ENCODE results near the gene FXYD5. TPM values are rescaled to one million over a fixed set of nuclear protein-coding genes. Genes with fewer than 3 reads are reported as not detected.
"Not testable (repeated sequence)": the region's sequence is repeated elsewhere in the genome, so short reads cannot be mapped to it uniquely, and the experiment has no call there.

The FXYD5 gene
- total and polyA plus RNA-seq, 2 donors from 2014 or later = 41.9 to 84.5 TPM

- no peak overlapping the region for H3K4me3 ChIP-seq (ENCODE audit: low read length in 3 of 3)
- peak in 1 of 5 donors; percentile 32 for DNase-seq
- no peak for TF ChIP-seq CTCF (IDR thresholded peaks at IDR 0.05; ENCODE audit: borderline replicate concordance, extremely low read depth, insufficient read depth)
- intact Hi-C loops (cut with DNase I) = no loop called here
- H3K27me3 ChIP-seq (ENCODE audit: control insufficient read depth, insufficient read depth, low read length) = peaks cover 12% of the 10 kb centered on the region
- no peak overlapping the region for H3K9ac ChIP-seq (ENCODE audit: low read length in 3 of 3)
- H3K9me3 ChIP-seq (ENCODE audit: control insufficient read depth in 2 of 3, insufficient read depth in 1 of 3, low read length in 3 of 3) = no peaks in the 10 kb centered on the region
- H3K27ac ChIP-seq (ENCODE audit: low read depth in 2 of 2, low read length in 2 of 2) = no peak overlapping the region
- no peak for FAIRE-seq
- H3K36me3 ChIP-seq (ENCODE audit: control insufficient read depth in 2 of 3, insufficient read depth in 3 of 3, low read length in 3 of 3) = no peaks in the 10 kb centered on the region
- H3K4me1 ChIP-seq (ENCODE audit: control insufficient read depth in 2 of 3, insufficient read depth in 2 of 3, low read depth in 1 of 3, low read length in 3 of 3) = peaks cover 0 to 2% (median 0%) of the 10 kb centered on the region in 3 donors
Observed at GRCh38 chr19:35151273-35152065, 3.1 kb upstream of the FXYD5 start.

GRCh38 chr19:35153129-35153522, 1.4 kb upstream of the FXYD5 start:
- FAIRE-seq; DNase-seq; H3K36me3 ChIP-seq (ENCODE audit: control insufficient read depth in 2 of 3, insufficient read depth in 3 of 3, low read length in 3 of 3); H3K9me3 ChIP-seq (ENCODE audit: control insufficient read depth in 2 of 3, insufficient read depth in 1 of 3, low read length in 3 of 3); H3K27ac ChIP-seq (ENCODE audit: low read depth in 2 of 2, low read length in 2 of 2); intact Hi-C loops (cut with DNase I); H3K4me3 ChIP-seq (ENCODE audit: low read length in 3 of 3); H3K9ac ChIP-seq (ENCODE audit: low read length in 3 of 3); H3K4me1 ChIP-seq (ENCODE audit: control insufficient read depth in 2 of 3, insufficient read depth in 2 of 3, low read depth in 1 of 3, low read length in 3 of 3): not testable (repeated sequence)
- H3K27me3 ChIP-seq (ENCODE audit: control insufficient read depth, insufficient read depth, low read length) = peaks cover 12% of the 10 kb centered on the region

GRCh38 chr19:35153701-35154524, 622 bp upstream of the FXYD5 start:
- FAIRE-seq = no peak
- Histone ChIP-seq H3K27me3 (ENCODE audit: control insufficient read depth, insufficient read depth, low read length) (peaks cover 12% of the 10 kb centered on the region), H3K9me3 (ENCODE audit: control insufficient read depth in 2 of 3, insufficient read depth in 1 of 3, low read length in 3 of 3) (no peaks in the 10 kb centered on the region), H3K4me3 (ENCODE audit: low read length in 3 of 3) (peak overlapping the region in 2 of 3 donors; percentile 1 to 44), H3K4me1 (ENCODE audit: control insufficient read depth in 2 of 3, insufficient read depth in 2 of 3, low read depth in 1 of 3, low read length in 3 of 3) (peaks cover 0 to 2% (median 0%) of the 10 kb centered on the region in 3 donors), H3K36me3 (ENCODE audit: control insufficient read depth in 2 of 3, insufficient read depth in 3 of 3, low read length in 3 of 3) (no peaks in the 10 kb centered on the region), H3K27ac (ENCODE audit: low read depth in 2 of 2, low read length in 2 of 2) (no peak overlapping the region), H3K9ac (ENCODE audit: low read length in 3 of 3) (no peak overlapping the region)
- peak in 2 of 5 donors; percentile 61 to 84 for DNase-seq
- intact Hi-C loops (cut with DNase I) = no loop called here
- TF ChIP-seq CTCF (IDR thresholded peaks at IDR 0.05; ENCODE audit: borderline replicate concordance, extremely low read depth, insufficient read depth) = peak; percentile 35

GRCh38 chr19:35155441-35155840, 906 bp downstream of the FXYD5 start:
- FAIRE-seq (no peak), DNase-seq (peak in 1 of 5 donors; percentile 47)
- H3K27ac ChIP-seq (ENCODE audit: low read depth in 2 of 2, low read length in 2 of 2) = no peak overlapping the region

More at GRCh38 chr19:35155441-35155840, 906 bp downstream of the FXYD5 start:
- peaks cover 0 to 2% (median 0%) of the 10 kb centered on the region in 3 donors for H3K4me1 ChIP-seq (ENCODE audit: control insufficient read depth in 2 of 3, insufficient read depth in 2 of 3, low read depth in 1 of 3, low read length in 3 of 3)
- no peaks in the 10 kb centered on the region for H3K9me3 ChIP-seq (ENCODE audit: control insufficient read depth in 2 of 3, insufficient read depth in 1 of 3, low read length in 3 of 3)
- TF ChIP-seq CTCF (IDR thresholded peaks at IDR 0.05; ENCODE audit: borderline replicate concordance, extremely low read depth, insufficient read depth) = no peak
- H3K27me3 ChIP-seq (ENCODE audit: control insufficient read depth, insufficient read depth, low read length) = peaks cover 12% of the 10 kb centered on the region
- no peaks in the 10 kb centered on the region for H3K36me3 ChIP-seq (ENCODE audit: control insufficient read depth in 2 of 3, insufficient read depth in 3 of 3, low read length in 3 of 3)
- intact Hi-C loops (cut with DNase I) = no loop called here
- peak overlapping the region in 1 of 3 donors; percentile 44 for H3K4me3 ChIP-seq (ENCODE audit: low read length in 3 of 3)
- H3K9ac ChIP-seq (ENCODE audit: low read length in 3 of 3) = no peak overlapping the region
